Globus pallidus (tissue), 1 donor: ENCODE data around the gene ASPSCR1.

Experiments
- DNase-seq: peaks from one replicate; pipeline ENCODE4 v3.0.0-alpha.2; 2015; ENCODE audit warnings: low spot score

ASPSCR1 gene

GRCh38 chr17:82012640-82013295 is 35.3 kb downstream of the ASPSCR1 start:
- no peak for DNase-seq

GRCh38 chr17:82013341-82013740 is 35.9 kb downstream of the ASPSCR1 start:
- DNase-seq = no peak

DNA sequence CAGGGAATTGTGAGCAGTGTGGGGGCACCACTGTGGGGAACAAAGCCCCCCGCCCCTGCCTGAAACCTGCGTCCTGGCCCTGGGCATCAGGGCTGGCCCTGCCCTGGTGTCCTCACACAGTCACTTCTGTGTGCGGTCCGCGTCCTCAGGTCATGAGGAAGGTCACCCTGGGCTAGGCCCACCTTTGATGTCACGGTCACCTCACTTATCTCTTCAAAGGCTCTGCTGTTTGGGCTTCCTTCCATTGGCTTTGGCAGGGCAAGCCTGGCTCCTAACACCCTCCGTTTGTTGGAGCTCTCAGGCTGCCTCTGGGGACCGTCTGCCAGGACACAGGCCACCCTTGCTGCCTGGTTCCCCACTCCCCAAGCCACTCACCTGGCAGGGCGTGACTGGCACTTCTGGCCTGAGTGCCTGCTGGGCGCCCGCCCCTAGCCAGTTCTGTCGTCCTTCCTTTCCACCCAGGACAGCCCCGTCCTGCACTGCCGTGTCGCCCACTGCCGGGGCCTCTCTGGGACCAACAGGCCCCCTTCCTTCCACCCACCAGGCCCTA is 36.4 kb downstream of the ASPSCR1 start:
- DNase-seq = no peak

DNA sequence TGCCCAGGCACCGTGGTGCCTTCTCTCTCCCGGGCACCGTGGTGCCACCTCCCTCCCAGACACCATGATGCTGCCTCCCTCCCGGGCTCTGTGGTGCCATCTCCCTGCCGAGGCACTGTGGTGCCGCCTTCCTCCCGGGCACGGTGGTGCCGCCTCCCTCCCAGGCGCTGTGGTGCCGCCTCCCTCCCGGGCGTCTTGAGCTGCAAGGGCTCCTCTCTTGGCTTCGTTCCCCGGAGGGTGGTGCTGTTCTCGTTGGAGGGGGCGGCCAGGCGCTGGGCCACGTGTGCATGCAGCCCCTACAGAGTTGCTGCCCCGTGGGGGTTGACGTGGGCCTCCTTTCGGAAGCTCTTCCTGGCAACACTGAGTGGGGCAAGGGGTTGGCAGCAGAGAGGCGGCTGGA is 37.0 kb downstream of the ASPSCR1 start:
- no peak for DNase-seq

- no peak for DNase-seq
These were observed 37.5 kb downstream of the ASPSCR1 start for GRCh38 chr17:82014971-82015310.

GRCh38 chr17:82015311-82015971 is 38.0 kb downstream of the ASPSCR1 start:
- DNase-seq = no peak

DNA sequence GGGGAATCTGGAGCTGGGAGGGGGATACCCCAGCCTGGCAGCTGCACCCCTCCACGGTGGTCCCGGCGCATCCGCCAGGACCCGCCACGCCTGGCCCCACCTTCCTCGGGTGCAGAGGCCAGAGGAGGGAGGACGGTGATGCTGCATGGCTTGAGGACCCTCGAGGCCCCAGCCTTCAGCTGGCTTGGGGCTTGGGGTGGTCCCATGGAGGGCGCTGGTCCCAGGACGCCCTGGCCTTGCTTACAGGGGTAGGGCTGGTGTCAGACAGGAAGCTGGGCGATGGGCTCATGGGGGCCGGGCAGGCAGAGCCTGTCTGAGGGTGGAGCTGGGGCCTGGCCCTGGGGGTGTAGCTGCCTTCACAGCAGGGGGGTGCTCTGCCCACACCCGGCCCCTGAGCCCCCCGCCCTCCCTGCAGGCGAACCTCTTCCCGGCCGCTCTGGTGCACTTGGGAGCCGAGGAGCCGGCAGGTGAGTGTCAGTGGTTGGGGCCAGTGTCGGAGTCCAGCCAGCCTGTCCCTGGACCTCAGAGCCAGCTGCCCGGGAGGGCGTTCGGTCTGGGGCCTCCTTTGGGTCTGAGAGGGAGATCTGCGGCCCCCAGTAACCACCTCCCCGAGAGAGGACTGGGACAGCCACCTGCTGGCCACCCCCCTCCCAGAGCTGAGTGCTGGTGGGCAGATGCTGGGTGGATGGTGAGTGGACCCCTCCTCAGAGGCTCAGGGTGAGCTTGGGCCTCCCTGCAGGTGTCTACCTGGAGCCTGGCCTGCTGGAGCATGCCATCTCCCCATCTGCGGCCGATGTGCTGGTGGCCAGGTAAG is 38.8 kb downstream of the ASPSCR1 start:
- no peak for DNase-seq

DNA sequence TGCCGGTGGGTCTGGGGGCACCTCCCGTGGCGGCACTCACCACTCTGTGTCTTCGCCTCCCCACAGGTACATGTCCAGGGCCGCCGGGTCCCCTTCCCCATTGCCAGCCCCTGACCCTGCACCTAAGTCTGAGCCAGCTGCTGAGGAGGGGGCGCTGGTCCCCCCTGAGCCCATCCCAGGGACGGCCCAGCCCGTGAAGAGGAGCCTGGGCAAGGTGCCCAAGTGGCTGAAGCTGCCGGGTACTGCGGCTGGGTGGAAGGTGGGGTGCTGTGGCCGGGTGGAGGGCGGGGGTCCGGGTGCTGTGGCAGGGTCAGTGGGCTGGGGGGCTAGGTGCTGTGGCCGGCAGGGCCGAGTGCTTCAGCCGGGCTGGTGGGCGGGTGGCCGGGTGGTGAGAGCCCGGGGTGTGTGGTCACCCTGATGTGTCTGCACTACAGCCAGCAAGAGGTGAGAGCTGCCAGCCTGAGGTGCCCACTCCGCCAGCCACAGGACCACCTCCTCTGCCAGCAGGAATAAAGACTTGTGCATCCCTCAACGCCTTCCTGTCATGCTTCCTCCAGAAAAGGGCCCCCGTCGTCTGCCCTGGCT is 39.5 kb downstream of the ASPSCR1 start:
- DNase-seq = no peak

GRCh38 chr17:82017612-82018151 is 40.3 kb downstream of the ASPSCR1 start:
- no peak for DNase-seq

DNA sequence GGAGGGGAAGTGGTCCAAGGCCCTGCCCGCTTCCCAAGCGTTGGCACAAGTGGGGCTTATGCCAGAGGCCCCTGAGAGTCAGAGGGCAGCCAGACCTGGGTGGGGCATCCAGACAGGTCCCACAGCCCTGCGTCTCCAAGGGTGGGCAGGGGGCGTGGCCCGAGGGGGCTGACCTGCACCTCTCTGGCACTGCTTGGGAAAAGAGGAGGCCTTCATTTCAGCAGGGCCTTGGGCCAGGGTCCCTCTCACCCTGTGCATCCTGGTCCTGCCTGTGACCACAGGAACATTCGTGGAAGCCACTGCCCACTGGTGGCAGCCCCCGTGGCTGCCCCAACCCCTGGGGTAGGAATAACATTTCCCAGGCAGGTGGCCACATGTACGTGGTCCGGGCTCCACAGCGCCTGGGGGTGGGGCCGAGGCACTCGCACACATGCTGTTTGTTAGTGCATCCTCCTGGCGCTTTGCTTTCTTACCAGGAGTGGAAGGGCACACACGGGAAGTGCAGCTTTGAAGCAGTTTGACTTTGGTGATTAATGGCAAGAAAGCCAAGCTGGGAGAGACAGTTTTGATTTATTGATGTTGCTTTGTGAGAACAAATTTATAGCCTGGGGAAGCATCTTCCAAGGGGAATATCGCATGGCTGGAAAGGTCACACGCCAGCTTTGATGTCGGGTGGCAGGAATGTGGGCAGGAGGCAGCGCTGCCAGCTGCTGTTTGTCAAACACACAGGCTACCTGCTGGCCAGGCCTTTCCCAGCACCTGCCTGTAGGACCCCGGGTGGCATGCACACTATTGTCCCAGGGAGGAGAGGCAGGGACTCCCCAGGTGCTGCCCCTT is 40.9 kb downstream of the ASPSCR1 start:
- no peak for DNase-seq

DNA sequence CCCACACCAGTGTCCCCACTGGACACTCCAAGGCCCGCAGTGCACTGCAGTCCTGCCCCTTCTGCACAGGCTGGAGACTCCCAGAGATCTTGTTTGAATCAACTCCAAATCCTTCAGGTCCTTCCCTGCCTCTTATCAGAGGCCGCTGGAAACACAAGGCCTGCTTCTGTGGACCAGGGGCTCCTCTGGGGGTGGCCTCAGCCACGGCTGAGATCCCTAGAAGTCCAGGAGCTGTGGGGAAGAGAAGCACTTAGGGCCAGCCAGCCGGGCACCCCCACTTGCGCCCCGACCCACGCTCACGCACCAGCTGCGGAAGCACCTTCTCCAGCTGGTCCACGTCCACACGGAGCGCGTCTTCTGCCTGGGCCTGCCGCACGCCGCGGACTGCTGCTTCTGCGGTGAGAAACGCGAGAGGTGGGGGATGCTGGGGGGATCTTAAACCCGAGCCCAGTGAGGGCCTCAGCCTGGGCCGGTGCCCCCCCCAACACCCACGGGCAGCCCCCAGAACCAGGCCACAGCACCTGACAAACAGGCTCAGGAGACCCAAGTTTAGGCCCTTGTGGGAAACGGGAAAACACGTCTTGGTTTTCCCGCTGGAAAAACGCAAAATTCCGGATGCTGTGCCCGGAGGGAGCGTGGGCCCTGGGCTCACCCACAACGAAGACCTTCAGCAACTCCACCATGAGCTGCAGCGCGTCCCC is 41.7 kb downstream of the ASPSCR1 start:
- DNase-seq = no peak

- DNase-seq = no peak
These were observed 42.5 kb downstream of the ASPSCR1 start for GRCh38 chr17:82019690-82020571.

GRCh38 chr17:82020572-82021106 is 43.2 kb downstream of the ASPSCR1 start:
- no peak for DNase-seq

GRCh38 chr17:82021107-82021899 is 43.9 kb downstream of the ASPSCR1 start:
- peak; percentile 80 for DNase-seq

GRCh38 chr17:82021900-82022309 is 44.5 kb downstream of the ASPSCR1 start:
- DNase-seq = no peak

DNA sequence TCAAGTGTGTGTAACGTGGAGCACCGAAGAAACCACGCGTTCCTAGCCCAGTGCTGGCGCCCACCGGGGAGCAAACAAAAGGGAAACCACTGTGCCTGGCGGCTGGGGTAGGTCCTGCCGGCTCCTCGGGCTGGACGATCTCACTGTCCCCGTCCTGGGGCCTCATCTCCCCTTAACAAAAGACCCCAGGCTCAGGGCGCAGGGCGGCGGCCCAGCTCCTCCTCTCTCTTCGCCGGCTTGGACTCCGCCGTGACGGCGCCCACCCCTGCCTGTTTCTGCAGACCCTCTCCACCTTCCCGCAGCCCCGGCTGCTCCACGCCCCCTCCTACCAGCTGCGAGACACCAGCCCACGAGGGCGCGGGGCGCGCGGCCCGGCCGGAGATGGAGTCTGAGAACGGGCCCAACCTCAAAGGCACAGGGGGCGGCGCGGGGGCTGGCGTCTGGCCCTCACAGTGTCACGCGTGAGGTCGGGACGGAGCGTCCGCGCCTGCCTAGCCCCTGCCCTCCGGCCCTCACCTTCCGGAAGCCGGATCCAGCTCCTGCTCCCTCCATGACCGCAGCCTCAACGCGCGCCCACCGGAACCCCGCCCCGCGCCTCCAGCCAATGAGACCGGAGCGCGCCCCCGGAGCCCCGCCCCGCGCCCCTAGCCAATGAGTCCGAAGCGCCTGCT is 45.0 kb downstream of the ASPSCR1 start, which contains the start of gene CENPX:
Gene CENPX (minus strand): TSS at position 569 of the 671 bp plus-strand sequence. CDS start 17 bp downstream, at position 552.
- no peak for DNase-seq

- DNase-seq = peak; percentile 100
These were observed 45.6 kb downstream of the ASPSCR1 start, which contains the start of gene LRRC45 for GRCh38 chr17:82022981-82023446. LRRC45 (plus strand) TSS chr17:82023305; CDS start chr17:82023644, 339 bp downstream.
